GM18519 (cell line): ENCODE results near the gene SRSF9.

ENCODE experiments used
- ATAC-seq: cut with Tn5 transposase; IDR thresholded peaks from one replicate; pipeline ENCODE4 v1.9.1; 2021; ENCODE audit warnings: mild to moderate bottlenecking, moderate library complexity; ENCODE audit not compliant: unreplicated experiment, low FRiP score

Gene SRSF9

DNA sequence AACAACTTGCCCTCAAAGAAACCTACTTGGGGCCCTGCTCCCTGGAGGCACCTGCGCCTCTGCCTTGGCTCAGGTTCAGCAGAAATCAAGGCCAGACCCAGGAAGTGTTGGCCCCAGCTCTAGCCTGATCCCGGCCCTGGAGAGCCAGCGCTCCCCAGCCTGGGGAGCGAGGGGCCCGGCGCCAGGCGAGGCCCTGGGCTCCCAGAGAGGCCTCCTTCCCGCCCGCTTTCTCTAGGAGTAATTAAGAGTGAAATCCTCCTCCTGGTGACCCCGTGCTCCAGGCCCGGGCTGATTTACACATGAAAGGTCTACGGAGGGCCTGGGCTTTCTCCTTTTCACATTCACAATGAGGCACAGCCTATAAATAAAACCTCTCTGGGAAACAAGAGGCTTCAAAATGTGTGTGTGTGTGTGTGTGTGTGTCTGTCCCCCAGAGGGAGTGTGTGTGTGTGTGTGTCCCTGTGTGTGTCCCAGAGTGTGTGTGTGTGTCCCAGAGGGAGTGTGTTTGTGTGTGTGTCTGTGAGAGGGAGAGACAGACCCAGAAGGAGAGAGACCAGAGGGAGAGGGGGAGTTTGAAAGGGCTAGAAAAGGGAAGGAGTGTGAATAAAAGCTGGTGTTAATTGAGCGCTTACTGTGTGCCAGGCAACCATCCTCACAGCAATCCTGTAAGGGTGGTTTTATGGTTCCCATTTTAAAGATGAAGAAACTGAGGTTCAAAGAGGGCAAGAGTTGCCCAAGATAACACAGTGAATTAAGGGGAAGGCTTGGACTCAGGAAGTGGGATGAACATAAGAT is 55.5 kb downstream of the SRSF9 start:
- ATAC-seq: no peak

DNA sequence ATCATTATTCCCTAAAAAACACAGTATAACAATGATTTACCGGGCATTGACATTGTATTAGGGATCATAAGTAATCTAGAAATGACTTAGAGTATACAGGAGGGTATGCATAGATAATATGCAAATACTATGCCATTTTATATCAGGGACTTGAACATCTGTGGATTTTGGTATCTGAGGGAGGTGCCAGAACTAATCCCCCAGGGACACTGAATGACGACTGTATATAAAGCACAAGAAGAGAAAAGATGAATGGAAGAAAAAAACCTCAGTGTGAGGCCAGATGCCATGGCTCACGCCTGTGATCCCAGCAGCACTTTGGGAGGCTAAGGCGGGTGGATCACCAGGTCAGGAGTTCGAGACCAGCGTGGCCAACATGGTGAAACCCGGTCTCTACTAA is 57.1 kb downstream of the SRSF9 start:
- no peak for ATAC-seq
